NB4 (cell line): ENCODE results near the gene NSFL1C.

Source experiments
- DNase-seq: peaks from one replicate; pipeline ENCODE4 v3.0.0; 2010; ENCODE audit warnings: low read depth
- H3K4me3 ChIP-seq: one replicate; pipeline ENCODE4 v1.5.1; 2011; ENCODE audit warnings: mild to moderate bottlenecking, low read depth, low read length, moderate library complexity
- CTCF ChIP-seq: IDR thresholded peaks from one replicate; pipeline ENCODE4 v1.5.1; 2012; ENCODE audit warnings: low read depth, low read length
- MAX ChIP-seq: IDR thresholded peaks from 2 replicates; pipeline ENCODE4 v1.6.1; 2011; ENCODE audit warnings: low read depth, low read length
- MYC ChIP-seq: IDR thresholded peaks from 2 replicates; pipeline ENCODE4 v1.6.1; 2011; ENCODE audit warnings: low read depth, low read length
- POLR2A ChIP-seq: IDR thresholded peaks from 2 replicates; pipeline ENCODE4 v1.6.1; 2011; ENCODE audit warnings: mild to moderate bottlenecking; ENCODE audit not compliant: insufficient read length; ENCODE audit errors: extremely low read depth

Gene NSFL1C

GRCh38 chr20:1460275-1460674 is 6.4 kb downstream of the NSFL1C start:
- DNase-seq, result no peak
- TF ChIP-seq MAX (no peak), POLR2A (no peak), CTCF (no peak), MYC (no peak)

GRCh38 chr20:1457992-1458391 is 8.7 kb downstream of the NSFL1C start:
- no peak overlapping the region for H3K4me3 ChIP-seq
- no peak for DNase-seq
- no peak for TF ChIP-seq CTCF
- no peak for TF ChIP-seq POLR2A

More at GRCh38 chr20:1460275-1460674, 6.4 kb downstream of the NSFL1C start:
- no peak overlapping the region for H3K4me3 ChIP-seq

- H3K4me3 ChIP-seq, result no peak overlapping the region
- DNase-seq, result no peak
- no peak for TF ChIP-seq POLR2A
These were observed 10.3 kb downstream of the NSFL1C start for GRCh38 chr20:1456300-1456699.

GRCh38 chr20:1450926-1451491 is 15.6 kb downstream of the NSFL1C start:
- no peak overlapping the region for H3K4me3 ChIP-seq
- TF ChIP-seq CTCF (no peak), MYC (no peak), POLR2A (no peak), MAX (no peak)
- DNase-seq, result no peak

GRCh38 chr20:1449370-1449769 is 17.3 kb downstream of the NSFL1C start:
- H3K4me3 ChIP-seq, result no peak overlapping the region
- TF ChIP-seq MAX (no peak), MYC (no peak), POLR2A (no peak), CTCF (no peak)
- DNase-seq, result no peak

- H3K4me3 ChIP-seq, result no peak overlapping the region
- TF ChIP-seq MYC, result no peak
These were observed 18.5 kb downstream of the NSFL1C start for GRCh38 chr20:1448081-1448620.

GRCh38 chr20:1446536-1446935 is 20.1 kb downstream of the NSFL1C start:
- DNase-seq, result no peak
- H3K4me3 ChIP-seq, result no peak overlapping the region
- TF ChIP-seq MAX (no peak), MYC (no peak), POLR2A (no peak), CTCF (no peak)

More at GRCh38 chr20:1448081-1448620, 18.5 kb downstream of the NSFL1C start:
- DNase-seq, result no peak
